ENCODE results near the gene HOXD9. TPM values are rescaled to one million over a fixed set of nuclear protein-coding genes. Genes with fewer than 3 reads are reported as not detected.

Gene HOXD9
- total RNA-seq, 4 donors from 2014 or later = 0.47 to 2.9 (median 1.2) TPM

GRCh38 chr2:176128172-176128981, 5.9 kb downstream of the HOXD9 start:
- no peak for ATAC-seq
- H3K4me3 ChIP-seq = peak overlapping the region in 1 of 2 donors; percentile 57
- H3K27me3 ChIP-seq = peaks cover 100% of the 10 kb centered on the region
- 17 to 19% methylated on average over 14 to 17 of the region's 49 CpGs for WGBS, 2 donors (ENCODE audit: low coverage in 1 of 2)
- TF ChIP-seq POLR2A (IDR thresholded peaks at IDR 0.05) (no peak), EP300 (IDR thresholded peaks at IDR 0.05) (no peak)
- peak overlapping the region in 3 of 4 donors; percentile 18 to 84 (median 77) for H3K27ac ChIP-seq
- peaks cover 0 to 51% (median 9%) of the 10 kb centered on the region in 3 donors for H3K4me1 ChIP-seq
- H3K9me3 ChIP-seq = no peaks in the 10 kb centered on the region
- no peaks in the 10 kb centered on the region for H3K36me3 ChIP-seq

GRCh38 chr2:176128982-176129796, 6.7 kb downstream of the HOXD9 start, which contains the start of gene HOXD8:
HOXD8 (plus strand) TSS chr2:176129705; CDS start chr2:176130367, 662 bp downstream.
- H3K36me3 ChIP-seq = no peaks in the 10 kb centered on the region
- ATAC-seq = peak; percentile 37
- TF ChIP-seq EP300 (IDR thresholded peaks at IDR 0.05) (no peak), CTCF (IDR thresholded peaks at IDR 0.05) (no peak), POLR2A (IDR thresholded peaks at IDR 0.05) (no peak), POLR2AphosphoS5 (IDR thresholded peaks at IDR 0.05) (no peak)
- peak within 1 kb of the TSS in 3 of 4 donors; percentile 68 to 84 (median 77) for H3K27ac ChIP-seq
- no peaks in the 10 kb centered on the region for H3K9me3 ChIP-seq
- WGBS, 2 donors (ENCODE audit: low coverage in 1 of 2) = 5% methylated on average over 8 of the region's 64 CpGs; no CpG with 5 or more reads in 1 of the 2 donors
- peak within 1 kb of the TSS; percentile 26 to 57 for H3K4me3 ChIP-seq
- peaks cover 0 to 45% (median 9%) of the 10 kb centered on the region in 3 donors for H3K4me1 ChIP-seq
- peaks cover 100% of the 10 kb centered on the region for H3K27me3 ChIP-seq

GRCh38 chr2:176129813-176130146, 7.3 kb downstream of the HOXD9 start:
- Histone ChIP-seq H3K27me3 (peaks cover 100% of the 10 kb centered on the region), H3K36me3 (no peaks in the 10 kb centered on the region), H3K4me3 (peak overlapping the region; percentile 13 to 57), H3K27ac (peak overlapping the region in 3 of 4 donors; percentile 68 to 84 (median 77)), H3K9me3 (no peaks in the 10 kb centered on the region), H3K4me1 (peaks cover 0 to 45% (median 9%) of the 10 kb centered on the region in 3 donors)
- WGBS, 2 donors (ENCODE audit: low coverage in 1 of 2) = no CpG with 5 or more reads among the region's 43 CpGs
- TF ChIP-seq EP300 (IDR thresholded peaks at IDR 0.05) (no peak), POLR2AphosphoS5 (IDR thresholded peaks at IDR 0.05) (no peak), CTCF (IDR thresholded peaks at IDR 0.05) (no peak)
- no peak for ATAC-seq

- H3K9me3 ChIP-seq = no peaks in the 10 kb centered on the region
- peak overlapping the region; percentile 26 to 57 for H3K4me3 ChIP-seq
- H3K36me3 ChIP-seq = no peaks in the 10 kb centered on the region
- ATAC-seq = peak; percentile 52
- 9 to 12% methylated on average over 6 to 9 of the region's 100 CpGs for WGBS, 2 donors (ENCODE audit: low coverage in 1 of 2)
- H3K4me1 ChIP-seq = peaks cover 0 to 45% (median 9%) of the 10 kb centered on the region in 3 donors
- H3K27ac ChIP-seq = peak overlapping the region in 3 of 4 donors; percentile 68 to 84 (median 77)
- TF ChIP-seq POLR2A (IDR thresholded peaks at IDR 0.05) = peak in 1 of 2 donors; percentile 5
- TF ChIP-seq CTCF (IDR thresholded peaks at IDR 0.05) = no peak
- H3K27me3 ChIP-seq = peaks cover 100% of the 10 kb centered on the region
Observed at GRCh38 chr2:176130147-176130956, 7.8 kb downstream of the HOXD9 start.
